WTC11 (cell line): Measurements from ENCODE around the gene KLHL14. TPM values are rescaled to one million over a fixed set of nuclear protein-coding genes. Genes with fewer than 3 reads are reported as not detected.
"Not testable (repeated sequence)": the region's sequence is repeated elsewhere in the genome, so short reads cannot be mapped to it uniquely, and the experiment has no call there.

Experiments used
- ATAC-seq: fragments of 200-7000 bp; cut with Tn5 transposase; 2 replicates; pipeline ENCODE4 v1.10.0; 2021; ENCODE audit warnings: mild to moderate bottlenecking, moderate library complexity
- CTCF ChIA-PET: fragments of 300-600 bp; sonication (Branson Sonifier 250); formaldehyde crosslinking; loops from one replicate; lab custom pipeline; 2021; ENCODE audit warnings: antibody characterized with exemption; lab: Charles Lee
- POLR2A ChIA-PET: fragments of 350-600 bp; sonication (Branson Sonifier 250); formaldehyde crosslinking; loops from one replicate; lab custom pipeline; 2021; ENCODE audit warnings: antibody characterized with exemption; lab: Charles Lee
- DNase-seq: peaks from one replicate; pipeline ENCODE4 v3.0.0; 2021; ENCODE audit warnings: low spot score
- H3K27ac Mint-ChIP-seq: 2 replicates; pipeline ENCODE4 v1.8.0; 2021; ENCODE audit warnings: mixed read lengths
- H3K27me3 Mint-ChIP-seq: 2 replicates; pipeline ENCODE4 v1.8.0; 2021; ENCODE audit warnings: low read depth, mild to moderate bottlenecking, moderate library complexity, mixed read lengths
- H3K36me3 Mint-ChIP-seq: 2 replicates; pipeline ENCODE4 v1.8.0; 2021; ENCODE audit warnings: mixed read lengths
- H3K4me1 Mint-ChIP-seq: 2 replicates; pipeline ENCODE4 v1.8.0; 2022; ENCODE audit warnings: mixed read lengths
- H3K4me3 Mint-ChIP-seq: 2 replicates; pipeline ENCODE4 v1.8.0; 2021; ENCODE audit warnings: mild to moderate bottlenecking, moderate library complexity, mixed read lengths
- H3K9me3 Mint-ChIP-seq: 2 replicates; pipeline ENCODE4 v1.8.0; 2021; ENCODE audit warnings: mixed read lengths
- CBFB ChIP-seq: sonication (generic); formaldehyde crosslinking; IDR thresholded peaks from 2 replicates; pipeline ENCODE4 v1.8.1; 2022; ENCODE audit warnings: mild to moderate bottlenecking, low read depth, missing genetic modification reagents
- CREB1 ChIP-seq: sonication (generic); formaldehyde crosslinking; IDR thresholded peaks from 2 replicates; pipeline ENCODE4 v1.8.0; 2023; ENCODE audit warnings: mild to moderate bottlenecking, missing genetic modification reagents
- IRF2 ChIP-seq: sonication (generic); formaldehyde crosslinking; IDR thresholded peaks from 2 replicates; pipeline ENCODE4 v1.8.0; 2022; ENCODE audit warnings: low read depth, missing genetic modification reagents, borderline replicate concordance
- KAT7 ChIP-seq: sonication (generic); formaldehyde crosslinking; IDR thresholded peaks from 2 replicates; pipeline ENCODE4 v1.8.1; 2023; ENCODE audit warnings: missing genetic modification reagents, mild to moderate bottlenecking, borderline replicate concordance
- NFYB ChIP-seq: sonication (generic); formaldehyde crosslinking; conservative IDR thresholded peaks from 2 replicates; pipeline ENCODE4 v1.8.0; 2022; ENCODE audit warnings: low read depth, missing genetic modification reagents
- NR3C1 ChIP-seq: sonication (generic); formaldehyde crosslinking; conservative IDR thresholded peaks from 2 replicates; pipeline ENCODE4 v1.8.1; 2023; ENCODE audit warnings: low read depth, mild to moderate bottlenecking, missing genetic modification reagents
- RORB ChIP-seq: fragments of 250-450 bp; sonication (Bioruptor Pico); IDR thresholded peaks from 2 replicates; pipeline ENCODE4 v1.9.0; 2021; ENCODE audit warnings: mild to moderate bottlenecking
- TEAD4 ChIP-seq: sonication (generic); formaldehyde crosslinking; IDR thresholded peaks from 2 replicates; pipeline ENCODE4 v1.8.0; 2022; ENCODE audit warnings: mild to moderate bottlenecking, missing genetic modification reagents
- ZBTB21 ChIP-seq: sonication (generic); formaldehyde crosslinking; IDR thresholded peaks from 2 replicates; pipeline ENCODE4 v1.8.1; 2023; ENCODE audit warnings: mild to moderate bottlenecking, missing genetic modification reagents, borderline replicate concordance
- ZNF138 ChIP-seq: sonication (generic); formaldehyde crosslinking; conservative IDR thresholded peaks from 2 replicates; pipeline ENCODE4 v1.8.1; 2022; ENCODE audit warnings: mild to moderate bottlenecking, moderate library complexity, missing genetic modification reagents
- ZNF423 ChIP-seq: fragments of 250-450 bp; sonication (Bioruptor Pico); IDR thresholded peaks from 2 replicates; pipeline ENCODE4 v2.1.2; 2022; ENCODE audit warnings: mild to moderate bottlenecking, moderate library complexity
- total RNA-seq: library from RNA; stranded (reverse); gene quantifications from 3 replicates; pipeline ENCODE4 v1.2.3, GENCODE V29; 2021
- TF ChIP-seq, protein P1 (sequence below): sonication (generic); formaldehyde crosslinking; IDR thresholded peaks from 2 replicates; pipeline ENCODE4 v1.8.1; 2023; ENCODE audit warnings: mild to moderate bottlenecking, missing genetic modification reagents, moderate library complexity
- TF ChIP-seq, protein P2 (sequence below): fragments of 250-450 bp; sonication (Bioruptor Pico); IDR thresholded peaks from 2 replicates; pipeline ENCODE4 v2.1.2; 2022; ENCODE audit warnings: mild to moderate bottlenecking, moderate library complexity
- TF ChIP-seq, protein P3 (sequence below): fragments of 250-450 bp; sonication (Bioruptor Pico); IDR thresholded peaks from 2 replicates; pipeline ENCODE4 v1.8.0; 2021; ENCODE audit warnings: mild to moderate bottlenecking
- TF ChIP-seq, protein P4 (sequence below): sonication (generic); formaldehyde crosslinking; IDR thresholded peaks from 2 replicates; pipeline ENCODE4 v1.8.0; 2022; ENCODE audit warnings: mild to moderate bottlenecking, missing genetic modification reagents
- TF ChIP-seq, protein P5 (sequence below): sonication (generic); formaldehyde crosslinking; IDR thresholded peaks from 2 replicates; pipeline ENCODE4 v1.8.1; 2022; ENCODE audit warnings: mild to moderate bottlenecking, moderate library complexity, missing genetic modification reagents

The KLHL14 gene
- total RNA-seq, 1 experiment from 2014 or later = 4.3 TPM

GRCh38 chr18:32669549-32670165 is 103.2 kb downstream of the KLHL14 start (continued):
- no peak for TF ChIP-seq ZNF138 (CRISPR knock-in tag)

DNA sequence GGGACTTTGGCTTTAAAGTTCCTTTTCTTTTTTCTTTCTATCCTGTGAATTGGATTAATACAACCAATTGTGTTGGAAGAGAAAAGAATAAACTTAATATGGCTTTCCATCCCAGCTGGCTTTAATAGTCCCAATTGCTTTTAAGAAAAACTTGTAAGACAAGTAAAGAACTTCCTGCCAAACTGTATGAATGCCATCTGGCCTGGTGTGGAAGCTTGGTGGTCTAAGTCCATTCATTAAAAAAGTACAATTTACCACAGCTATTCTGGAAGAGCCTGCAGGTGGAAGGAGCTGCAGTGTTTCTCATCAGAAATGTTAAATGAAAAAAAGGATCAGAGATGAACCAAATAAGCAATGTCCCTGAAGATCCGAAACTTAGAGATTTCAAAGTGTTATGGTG is 103.9 kb downstream of the KLHL14 start:
- H3K9me3 Mint-ChIP-seq = peaks cover 5% of the 10 kb centered on the region

GRCh38 chr18:32661486-32662299 is 111.1 kb downstream of the KLHL14 start:
- ATAC-seq (no peak), DNase-seq (no peak)
- TF ChIP-seq, protein P1, sequence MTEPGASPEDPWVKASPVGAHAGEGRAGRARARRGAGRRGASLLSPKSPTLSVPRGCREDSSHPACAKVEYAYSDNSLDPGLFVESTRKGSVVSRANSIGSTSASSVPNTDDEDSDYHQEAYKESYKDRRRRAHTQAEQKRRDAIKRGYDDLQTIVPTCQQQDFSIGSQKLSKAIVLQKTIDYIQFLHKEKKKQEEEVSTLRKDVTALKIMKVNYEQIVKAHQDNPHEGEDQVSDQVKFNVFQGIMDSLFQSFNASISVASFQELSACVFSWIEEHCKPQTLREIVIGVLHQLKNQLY (CRISPR knock-in tag) = no peak
- no peak for TF ChIP-seq IRF2 (CRISPR knock-in tag)
- no peak for TF ChIP-seq CBFB (CRISPR knock-in tag)
- Mint-ChIP-seq H3K4me1 (no peaks in the 10 kb centered on the region), H3K27me3 (no peaks in the 10 kb centered on the region), H3K36me3 (no peaks in the 10 kb centered on the region), H3K9me3 (peaks cover 17% of the 10 kb centered on the region; the same call in 1 of the 2 replicates), H3K4me3 (no peak overlapping the region), H3K27ac (no peak overlapping the region)
- POLR2A ChIA-PET = no interaction called here
- CTCF ChIA-PET = no interaction called here

More for the DNA sequence above, 103.9 kb downstream of the KLHL14 start:
- Mint-ChIP-seq H3K4me1 (0 out of 2 replicates have a peak, but pooled peaks cover 3% of the 10 kb centered on the region), H3K4me3 (no peak overlapping the region), H3K36me3 (no peaks in the 10 kb centered on the region), H3K27me3 (no peaks in the 10 kb centered on the region), H3K27ac (no peak overlapping the region)
- no peak for ATAC-seq
- POLR2A ChIA-PET = no interaction called here
- TF ChIP-seq NFYB = no peak
- no peak for TF ChIP-seq TEAD4
- no peak for TF ChIP-seq ZBTB21 (CRISPR knock-in tag)
- no peak for TF ChIP-seq RORB (CRISPR knock-in tag)
- TF ChIP-seq KAT7 (CRISPR knock-in tag) = no peak
- TF ChIP-seq CREB1 = no peak
- TF ChIP-seq, protein P1 (CRISPR knock-in tag) = no peak
- no peak for TF ChIP-seq NR3C1 (CRISPR knock-in tag)
- TF ChIP-seq, protein P2, sequence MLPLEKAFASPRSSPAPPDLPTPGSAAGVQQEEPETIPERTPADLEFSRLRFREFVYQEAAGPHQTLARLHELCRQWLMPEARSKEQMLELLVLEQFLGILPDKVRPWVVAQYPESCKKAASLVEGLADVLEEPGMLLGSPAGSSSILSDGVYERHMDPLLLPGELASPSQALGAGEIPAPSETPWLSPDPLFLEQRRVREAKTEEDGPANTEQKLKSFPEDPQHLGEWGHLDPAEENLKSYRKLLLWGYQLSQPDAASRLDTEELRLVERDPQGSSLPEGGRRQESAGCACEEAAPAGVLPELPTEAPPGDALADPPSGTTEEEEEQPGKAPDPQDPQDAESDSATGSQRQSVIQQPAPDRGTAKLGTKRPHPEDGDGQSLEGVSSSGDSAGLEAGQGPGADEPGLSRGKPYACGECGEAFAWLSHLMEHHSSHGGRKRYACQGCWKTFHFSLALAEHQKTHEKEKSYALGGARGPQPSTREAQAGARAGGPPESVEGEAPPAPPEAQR (CRISPR knock-in tag) = no peak
- TF ChIP-seq, protein P3, sequence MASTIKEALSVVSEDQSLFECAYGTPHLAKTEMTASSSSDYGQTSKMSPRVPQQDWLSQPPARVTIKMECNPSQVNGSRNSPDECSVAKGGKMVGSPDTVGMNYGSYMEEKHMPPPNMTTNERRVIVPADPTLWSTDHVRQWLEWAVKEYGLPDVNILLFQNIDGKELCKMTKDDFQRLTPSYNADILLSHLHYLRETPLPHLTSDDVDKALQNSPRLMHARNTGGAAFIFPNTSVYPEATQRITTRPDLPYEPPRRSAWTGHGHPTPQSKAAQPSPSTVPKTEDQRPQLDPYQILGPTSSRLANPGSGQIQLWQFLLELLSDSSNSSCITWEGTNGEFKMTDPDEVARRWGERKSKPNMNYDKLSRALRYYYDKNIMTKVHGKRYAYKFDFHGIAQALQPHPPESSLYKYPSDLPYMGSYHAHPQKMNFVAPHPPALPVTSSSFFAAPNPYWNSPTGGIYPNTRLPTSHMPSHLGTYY (CRISPR knock-in tag) = no peak
- no peak for TF ChIP-seq ZNF423 (CRISPR knock-in tag)
- TF ChIP-seq, protein P4, sequence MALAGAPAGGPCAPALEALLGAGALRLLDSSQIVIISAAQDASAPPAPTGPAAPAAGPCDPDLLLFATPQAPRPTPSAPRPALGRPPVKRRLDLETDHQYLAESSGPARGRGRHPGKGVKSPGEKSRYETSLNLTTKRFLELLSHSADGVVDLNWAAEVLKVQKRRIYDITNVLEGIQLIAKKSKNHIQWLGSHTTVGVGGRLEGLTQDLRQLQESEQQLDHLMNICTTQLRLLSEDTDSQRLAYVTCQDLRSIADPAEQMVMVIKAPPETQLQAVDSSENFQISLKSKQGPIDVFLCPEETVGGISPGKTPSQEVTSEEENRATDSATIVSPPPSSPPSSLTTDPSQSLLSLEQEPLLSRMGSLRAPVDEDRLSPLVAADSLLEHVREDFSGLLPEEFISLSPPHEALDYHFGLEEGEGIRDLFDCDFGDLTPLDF (CRISPR knock-in tag) = no peak
- TF ChIP-seq, protein P5, sequence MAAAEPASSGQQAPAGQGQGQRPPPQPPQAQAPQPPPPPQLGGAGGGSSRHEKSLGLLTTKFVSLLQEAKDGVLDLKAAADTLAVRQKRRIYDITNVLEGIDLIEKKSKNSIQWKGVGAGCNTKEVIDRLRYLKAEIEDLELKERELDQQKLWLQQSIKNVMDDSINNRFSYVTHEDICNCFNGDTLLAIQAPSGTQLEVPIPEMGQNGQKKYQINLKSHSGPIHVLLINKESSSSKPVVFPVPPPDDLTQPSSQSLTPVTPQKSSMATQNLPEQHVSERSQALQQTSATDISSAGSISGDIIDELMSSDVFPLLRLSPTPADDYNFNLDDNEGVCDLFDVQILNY (CRISPR knock-in tag) = no peak
- TF ChIP-seq, all 79 proteins: peak for 0
- no peak for DNase-seq
- CTCF ChIA-PET = interaction anchor here (0.9 to 2.1 kb wide), 9 partner anchors 9 to 511 kb away, joined by 3 to 8 read pairs (median 4); no protein-coding TSS in a partner anchor

- DNase-seq, H3K27ac Mint-ChIP-seq, POLR2A ChIA-PET, H3K36me3 Mint-ChIP-seq, H3K4me3 Mint-ChIP-seq, H3K4me1 Mint-ChIP-seq, H3K27me3 Mint-ChIP-seq, ATAC-seq: not testable (repeated sequence)
- CTCF ChIA-PET = interaction anchor here (1.1 kb wide), 1 partner anchor 15 kb away, joined by 4 read pairs; no protein-coding TSS in a partner anchor
- H3K9me3 Mint-ChIP-seq = peaks cover 23% of the 10 kb centered on the region; the same call in 1 of the 2 replicates
Observed at GRCh38 chr18:32654507-32654906, 118.3 kb downstream of the KLHL14 start.

DNA sequence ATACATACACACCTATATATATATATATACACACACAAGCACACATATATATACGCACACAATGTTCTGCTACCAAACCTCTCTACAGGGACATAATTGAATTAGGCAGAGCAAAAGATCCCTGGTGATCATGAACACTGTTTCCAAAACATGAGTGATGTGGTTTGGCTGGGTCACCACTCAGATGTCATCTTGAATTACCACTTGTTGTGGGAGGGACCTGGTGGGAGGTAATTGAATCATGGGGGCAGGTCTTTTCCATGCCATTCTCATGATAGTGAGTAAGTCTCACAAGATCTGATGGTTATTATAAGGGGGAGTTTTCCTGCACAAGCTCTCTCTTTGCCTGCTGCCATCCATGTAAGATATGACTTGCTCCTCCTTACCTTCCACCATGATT is 135.2 kb downstream of the KLHL14 start:
- CTCF ChIA-PET, H3K27ac Mint-ChIP-seq, H3K36me3 Mint-ChIP-seq, H3K27me3 Mint-ChIP-seq, DNase-seq, H3K4me3 Mint-ChIP-seq, H3K9me3 Mint-ChIP-seq, ATAC-seq, H3K4me1 Mint-ChIP-seq: not testable (repeated sequence)
- POLR2A ChIA-PET = interaction anchor here (0.6 kb wide), 1 partner anchor 21 kb away, joined by 3 read pairs; no protein-coding TSS in a partner anchor
